Liver (tissue), 9 donors: Measurements from ENCODE around the gene OR10J1. TPM values are rescaled to one million over a fixed set of nuclear protein-coding genes. Genes with fewer than 3 reads are reported as not detected.
A peak's percentile ranks its signal among the peaks of the same experiment; 100 is the strongest.

Experiments used
- DNase-seq: peaks from one replicate; pipeline ENCODE4 v3.0.0-alpha.2; 2017; ENCODE audit warnings: low spot score
- H3K27ac ChIP-seq, 2 donors: one replicate each; pipeline ENCODE4 v1.7.0; 2013; ENCODE audit warnings: inconsistent platforms in 2 of 2, low read length in 2 of 2, control low read depth in 1 of 2, low read depth in 1 of 2, mild to moderate bottlenecking in 1 of 2
- H3K27me3 ChIP-seq, 4 donors: one replicate each; pipeline versions ENCODE4 v1.6.1 to v1.7.0; 2013; ENCODE audit warnings: low read length in 3 of 4, inconsistent platforms in 1 of 4, mild to moderate bottlenecking in 1 of 4, moderate library complexity in 1 of 4; ENCODE audit not compliant: control insufficient read depth in 4 of 4, insufficient read depth in 4 of 4
- H3K36me3 ChIP-seq, 4 donors: one replicate each; pipeline versions ENCODE4 v1.6.1 to v1.7.0; 2013; ENCODE audit warnings: low read length in 3 of 4, mild to moderate bottlenecking in 3 of 4, low read depth in 1 of 4, moderate library complexity in 1 of 4; ENCODE audit not compliant: control insufficient read depth in 4 of 4, insufficient read depth in 3 of 4
- H3K4me1 ChIP-seq, 4 donors: one replicate each; pipeline versions ENCODE4 v1.6.1 to v1.7.0; 2013; ENCODE audit warnings: low read length in 3 of 4, mild to moderate bottlenecking in 3 of 4, moderate library complexity in 1 of 4; ENCODE audit not compliant: control insufficient read depth in 4 of 4, insufficient read depth in 4 of 4
- H3K4me3 ChIP-seq, 3 donors: one replicate each; pipeline versions ENCODE4 v1.6.1 to v1.7.0; 2013; ENCODE audit warnings: low read length in 3 of 3, control low read depth in 1 of 3, low read depth in 1 of 3, mild to moderate bottlenecking in 1 of 3
- H3K9ac ChIP-seq, 2 donors: one replicate each; pipeline ENCODE4 v1.7.0; 2013; ENCODE audit warnings: low read length in 2 of 2, mild to moderate bottlenecking in 2 of 2, moderate library complexity in 2 of 2, control low read depth in 1 of 2, low read depth in 1 of 2
- H3K9me3 ChIP-seq, 4 donors: one replicate each; pipeline versions ENCODE4 v1.6.1 to v1.7.0; 2013; ENCODE audit warnings: low read length in 3 of 4; ENCODE audit not compliant: control insufficient read depth in 4 of 4
- EGR1 ChIP-seq, 2 donors: IDR thresholded peaks; 2 replicates each; pipeline ENCODE4 v1.6.1; 2016 to 2018; ENCODE audit warnings: antibody characterized with exemption in 2 of 2, low read depth in 2 of 2
- FOXA1 ChIP-seq: IDR thresholded peaks from 2 replicates; pipeline ENCODE4 v1.6.1; 2016; ENCODE audit warnings: antibody characterized with exemption
- FOXA2 ChIP-seq: IDR thresholded peaks from 2 replicates; pipeline ENCODE4 v1.6.1; 2016; ENCODE audit warnings: antibody characterized with exemption
- GABPA ChIP-seq, 2 donors: IDR thresholded peaks in 1 of 2; conservative IDR thresholded peaks in 1 of 2; 2 replicates each; pipeline ENCODE4 v1.6.1; 2016; ENCODE audit warnings: antibody characterized with exemption in 2 of 2, mild to moderate bottlenecking in 1 of 2, moderate library complexity in 1 of 2
- HNF4A ChIP-seq, 2 donors: conservative IDR thresholded peaks; 2 replicates each; pipeline ENCODE4 v1.6.1; 2016; ENCODE audit warnings: antibody characterized with exemption in 2 of 2, mild to moderate bottlenecking in 2 of 2
- HNF4G ChIP-seq: IDR thresholded peaks from 2 replicates; pipeline ENCODE4 v1.6.1; 2016; ENCODE audit warnings: antibody characterized with exemption
- JUND ChIP-seq, 2 donors: IDR thresholded peaks; 2 replicates each; pipeline ENCODE4 v1.6.1; 2016; ENCODE audit warnings: antibody characterized with exemption in 2 of 2
- MAX ChIP-seq: IDR thresholded peaks from 2 replicates; pipeline ENCODE4 v1.6.1; 2016; ENCODE audit warnings: antibody characterized with exemption
- NR2F2 ChIP-seq: IDR thresholded peaks from 2 replicates; pipeline ENCODE4 v1.6.1; 2016; ENCODE audit warnings: antibody characterized with exemption
- RAD21 ChIP-seq, 2 donors: IDR thresholded peaks; 2 replicates each; pipeline ENCODE4 v1.6.1; 2016; ENCODE audit warnings: antibody characterized with exemption in 2 of 2, mild to moderate bottlenecking in 2 of 2
- REST ChIP-seq: IDR thresholded peaks from 2 replicates; pipeline ENCODE4 v1.6.1; 2016; ENCODE audit warnings: antibody characterized with exemption, mild to moderate bottlenecking
- RXRA ChIP-seq, 2 donors: IDR thresholded peaks; 2 replicates each; pipeline ENCODE4 v1.6.1; 2017 to 2018; ENCODE audit warnings: antibody characterized with exemption in 2 of 2, mild to moderate bottlenecking in 1 of 2
- SP1 ChIP-seq: IDR thresholded peaks from 2 replicates; pipeline ENCODE4 v1.6.1; 2018; ENCODE audit warnings: antibody characterized with exemption, mild to moderate bottlenecking
- TAF1 ChIP-seq: conservative IDR thresholded peaks from 2 replicates; pipeline ENCODE4 v1.6.1; 2016; ENCODE audit warnings: antibody characterized with exemption, mild to moderate bottlenecking
- YY1 ChIP-seq: IDR thresholded peaks from 2 replicates; pipeline ENCODE4 v1.6.1; 2016; ENCODE audit warnings: antibody characterized with exemption, mild to moderate bottlenecking
- WGBS: extraction: QIAGEN DNeasy Blood & Tissue Kit; methylation state at CpG from one replicate; pipeline ENCODE4 v1.1.7; 2013; 5-methylcytosine and 5-hydroxymethylcytosine counted together
- polyA plus RNA-seq, 2 donors: library from polyadenylated mRNA; stranded (reverse) in 1 of 2; unstranded in 1 of 2; fragments of 200-250 nt in 1 of 2; fragments of >200 nt in 1 of 2; fragmentation: Nextera tagmentation in 1 of 2; extraction: Ambion mirVana in 1 of 2; gene quantifications; one replicate each; pipeline versions ENCODE4 v1.2.1 to v1.2.3, GENCODE V29; 2013 to 2015
- total RNA-seq, 2 donors: library from RNA; depleted of rRNA; stranded (reverse); fragments of >200 nt; gene quantifications; one replicate each; pipeline ENCODE4 v1.2.3, GENCODE V29; 2014
- TF ChIP-seq, protein P1 (sequence below): IDR thresholded peaks from 2 replicates; pipeline ENCODE4 v1.6.1; 2016; ENCODE audit warnings: antibody characterized with exemption
- TF ChIP-seq, protein P2 (sequence below): IDR thresholded peaks from 2 replicates; pipeline ENCODE4 v1.6.1; 2016; ENCODE audit warnings: antibody characterized with exemption
- TF ChIP-seq, protein P3 (sequence below): fragments of 150-350 bp; IDR thresholded peaks from 2 replicates; pipeline ENCODE4 v1.5.1; 2017; ENCODE audit warnings: improper control_type of control experiment, low read depth, low read length; ENCODE audit not compliant: missing input control
- donor health status: healthy.
- donor health status: healthy.
- donor health status: healthy.
- donor health status: healthy.
- donor health status: healthy.

OR10J1 gene
- total and polyA plus RNA-seq, 4 donors: not detected

DNA sequence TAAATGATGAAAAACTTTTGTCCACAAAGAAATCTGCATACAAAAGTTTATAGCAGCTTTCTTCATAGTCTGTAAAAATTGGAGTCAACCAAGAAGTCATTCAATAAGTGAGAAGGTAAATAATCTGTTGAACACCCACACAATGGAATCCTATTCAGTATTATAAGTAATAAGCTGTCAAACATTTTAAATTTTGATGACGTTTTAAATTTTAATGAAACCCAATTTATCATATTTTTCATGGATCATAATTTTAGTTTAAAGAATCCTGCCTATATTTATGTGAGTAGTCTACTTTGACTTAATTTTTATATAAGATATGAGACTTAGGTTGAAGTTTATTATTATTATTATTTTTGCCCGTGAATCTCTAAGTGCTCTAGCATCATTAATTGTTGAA, 20.0 kb downstream of the OR10J1 start:
- H3K9me3 ChIP-seq: peaks cover 2 to 5% (median 3%) of the 10 kb centered on the region in 4 donors
- H3K27ac ChIP-seq: no peak overlapping the region
- H3K4me1 ChIP-seq: no peaks in the 10 kb centered on the region
- no peak overlapping the region for H3K9ac ChIP-seq
- H3K4me3 ChIP-seq: no peak overlapping the region
- 87% methylated on average over 2 of the region's 2 CpGs for WGBS
- H3K36me3 ChIP-seq: no peaks in the 10 kb centered on the region
- TF ChIP-seq YY1: no peak
- TF ChIP-seq MAX: no peak
- no peak for TF ChIP-seq JUND (IDR thresholded peaks at IDR 0.05)
- TF ChIP-seq, protein P1, sequence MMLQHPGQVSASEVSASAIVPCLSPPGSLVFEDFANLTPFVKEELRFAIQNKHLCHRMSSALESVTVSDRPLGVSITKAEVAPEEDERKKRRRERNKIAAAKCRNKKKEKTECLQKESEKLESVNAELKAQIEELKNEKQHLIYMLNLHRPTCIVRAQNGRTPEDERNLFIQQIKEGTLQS: no peak
- no peak for TF ChIP-seq GABPA (IDR thresholded peaks at IDR 0.05 in 1 of 2, conservative IDR thresholded peaks at IDR 0.05 in 1 of 2)
- TF ChIP-seq REST: no peak
- TF ChIP-seq, protein P2, sequence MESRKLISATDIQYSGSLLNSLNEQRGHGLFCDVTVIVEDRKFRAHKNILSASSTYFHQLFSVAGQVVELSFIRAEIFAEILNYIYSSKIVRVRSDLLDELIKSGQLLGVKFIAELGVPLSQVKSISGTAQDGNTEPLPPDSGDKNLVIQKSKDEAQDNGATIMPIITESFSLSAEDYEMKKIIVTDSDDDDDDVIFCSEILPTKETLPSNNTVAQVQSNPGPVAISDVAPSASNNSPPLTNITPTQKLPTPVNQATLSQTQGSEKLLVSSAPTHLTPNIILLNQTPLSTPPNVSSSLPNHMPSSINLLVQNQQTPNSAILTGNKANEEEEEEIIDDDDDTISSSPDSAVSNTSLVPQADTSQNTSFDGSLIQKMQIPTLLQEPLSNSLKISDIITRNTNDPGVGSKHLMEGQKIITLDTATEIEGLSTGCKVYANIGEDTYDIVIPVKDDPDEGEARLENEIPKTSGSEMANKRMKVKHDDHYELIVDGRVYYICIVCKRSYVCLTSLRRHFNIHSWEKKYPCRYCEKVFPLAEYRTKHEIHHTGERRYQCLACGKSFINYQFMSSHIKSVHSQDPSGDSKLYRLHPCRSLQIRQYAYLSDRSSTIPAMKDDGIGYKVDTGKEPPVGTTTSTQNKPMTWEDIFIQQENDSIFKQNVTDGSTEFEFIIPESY: no peak
- no peak for TF ChIP-seq NR2F2
- no peak for TF ChIP-seq FOXA2
- TF ChIP-seq RAD21 (IDR thresholded peaks at IDR 0.05): no peak
- TF ChIP-seq EGR1 (IDR thresholded peaks at IDR 0.05; ENCODE audit: low read depth in 2 of 2): no peak
- TF ChIP-seq, protein P3, sequence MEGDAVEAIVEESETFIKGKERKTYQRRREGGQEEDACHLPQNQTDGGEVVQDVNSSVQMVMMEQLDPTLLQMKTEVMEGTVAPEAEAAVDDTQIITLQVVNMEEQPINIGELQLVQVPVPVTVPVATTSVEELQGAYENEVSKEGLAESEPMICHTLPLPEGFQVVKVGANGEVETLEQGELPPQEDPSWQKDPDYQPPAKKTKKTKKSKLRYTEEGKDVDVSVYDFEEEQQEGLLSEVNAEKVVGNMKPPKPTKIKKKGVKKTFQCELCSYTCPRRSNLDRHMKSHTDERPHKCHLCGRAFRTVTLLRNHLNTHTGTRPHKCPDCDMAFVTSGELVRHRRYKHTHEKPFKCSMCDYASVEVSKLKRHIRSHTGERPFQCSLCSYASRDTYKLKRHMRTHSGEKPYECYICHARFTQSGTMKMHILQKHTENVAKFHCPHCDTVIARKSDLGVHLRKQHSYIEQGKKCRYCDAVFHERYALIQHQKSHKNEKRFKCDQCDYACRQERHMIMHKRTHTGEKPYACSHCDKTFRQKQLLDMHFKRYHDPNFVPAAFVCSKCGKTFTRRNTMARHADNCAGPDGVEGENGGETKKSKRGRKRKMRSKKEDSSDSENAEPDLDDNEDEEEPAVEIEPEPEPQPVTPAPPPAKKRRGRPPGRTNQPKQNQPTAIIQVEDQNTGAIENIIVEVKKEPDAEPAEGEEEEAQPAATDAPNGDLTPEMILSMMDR: no peak
- no peak for TF ChIP-seq TAF1
- no peak for DNase-seq
- H3K27me3 ChIP-seq: no peaks in the 10 kb centered on the region

GRCh38 chr1:159465191-159465603, 25.7 kb downstream of the OR10J1 start:
- H3K36me3 ChIP-seq: no peaks in the 10 kb centered on the region
- H3K4me1 ChIP-seq: peaks cover 0 to 14% (median 0%) of the 10 kb centered on the region in 4 donors
- H3K9ac ChIP-seq: no peak overlapping the region
- WGBS: 43% methylated on average over 3 of the region's 3 CpGs
- H3K27me3 ChIP-seq: no peaks in the 10 kb centered on the region
- H3K4me3 ChIP-seq: peak overlapping the region; percentile 47 to 72 (median 53)
- peak overlapping the region; percentile 68 to 91 for H3K27ac ChIP-seq
- DNase-seq: no peak
- no peak for TF ChIP-seq NR2F2
- TF ChIP-seq RAD21 (IDR thresholded peaks at IDR 0.05): peak in 1 of 2 donors; percentile 56
- peak in 1 of 2 donors; percentile 21 for TF ChIP-seq GABPA (IDR thresholded peaks at IDR 0.05 in 1 of 2, conservative IDR thresholded peaks at IDR 0.05 in 1 of 2)
- TF ChIP-seq HNF4A (conservative IDR thresholded peaks at IDR 0.05): peak in 1 of 2 donors; percentile 89
- TF ChIP-seq YY1: peak; percentile 85
- TF ChIP-seq FOXA1: peak; percentile 20
- TF ChIP-seq JUND (IDR thresholded peaks at IDR 0.05): peak in 1 of 2 donors; percentile 31
- peak in 1 of 2 donors; percentile 16 for TF ChIP-seq EGR1 (IDR thresholded peaks at IDR 0.05; ENCODE audit: low read depth in 2 of 2)
- no peak for TF ChIP-seq SP1
- TF ChIP-seq HNF4G: no peak
- peak; percentile 89 for TF ChIP-seq REST
- peak in 1 of 2 donors; percentile 83 for TF ChIP-seq RXRA (IDR thresholded peaks at IDR 0.05)
- H3K9me3 ChIP-seq: peaks cover 2 to 5% (median 3%) of the 10 kb centered on the region in 4 donors
